ENCODE results near the gene ZHX3. TPM values are rescaled to one million over a fixed set of nuclear protein-coding genes. Genes with fewer than 3 reads are reported as not detected.

ZHX3 gene
- total and polyA plus RNA-seq, 2 donors (not counting 1 experiment from before 2014, with no cell fraction given), result 4.3 to 22.2 TPM

DNA sequence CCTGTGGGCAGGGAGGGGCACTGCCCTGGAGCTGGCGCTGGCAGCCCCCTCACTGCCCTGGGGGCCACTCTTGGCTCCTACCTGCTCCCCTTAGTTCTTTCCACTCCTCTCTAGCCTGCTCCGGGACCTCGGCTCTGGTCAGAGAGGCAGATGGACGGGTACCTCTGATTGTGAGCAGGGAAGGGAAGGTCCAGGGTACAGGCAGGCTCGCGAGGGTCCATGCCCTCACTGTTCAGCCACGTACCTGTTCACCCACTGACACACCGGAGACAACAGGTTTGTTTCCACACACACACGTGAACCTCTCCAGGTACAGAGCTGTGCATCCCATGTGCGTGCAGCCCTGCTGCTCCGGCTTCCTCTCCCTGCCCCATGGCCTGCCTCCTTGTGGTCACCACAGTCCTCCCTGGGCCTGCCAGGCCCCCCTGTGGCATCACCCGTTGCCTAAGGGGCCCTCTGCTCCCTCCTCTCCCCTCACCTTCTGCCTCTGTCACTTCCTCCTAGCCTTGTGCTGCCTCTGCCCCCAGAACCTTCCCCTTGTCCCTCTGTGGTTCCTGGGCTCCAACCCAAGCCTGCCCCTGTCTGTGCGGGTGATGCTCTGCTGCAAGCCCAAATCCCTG is 46.8 kb upstream of the ZHX3 start:
- Mint-ChIP-seq H3K27ac (no peak overlapping the region), H3K4me1 (peaks cover 6% of the 10 kb centered on the region), H3K27me3 (peaks cover 31% of the 10 kb centered on the region), H3K9me3 (ENCODE audit: insufficient read depth) (no peaks in the 10 kb centered on the region), H3K4me3 (no peak overlapping the region)
- TF ChIP-seq, protein P1, sequence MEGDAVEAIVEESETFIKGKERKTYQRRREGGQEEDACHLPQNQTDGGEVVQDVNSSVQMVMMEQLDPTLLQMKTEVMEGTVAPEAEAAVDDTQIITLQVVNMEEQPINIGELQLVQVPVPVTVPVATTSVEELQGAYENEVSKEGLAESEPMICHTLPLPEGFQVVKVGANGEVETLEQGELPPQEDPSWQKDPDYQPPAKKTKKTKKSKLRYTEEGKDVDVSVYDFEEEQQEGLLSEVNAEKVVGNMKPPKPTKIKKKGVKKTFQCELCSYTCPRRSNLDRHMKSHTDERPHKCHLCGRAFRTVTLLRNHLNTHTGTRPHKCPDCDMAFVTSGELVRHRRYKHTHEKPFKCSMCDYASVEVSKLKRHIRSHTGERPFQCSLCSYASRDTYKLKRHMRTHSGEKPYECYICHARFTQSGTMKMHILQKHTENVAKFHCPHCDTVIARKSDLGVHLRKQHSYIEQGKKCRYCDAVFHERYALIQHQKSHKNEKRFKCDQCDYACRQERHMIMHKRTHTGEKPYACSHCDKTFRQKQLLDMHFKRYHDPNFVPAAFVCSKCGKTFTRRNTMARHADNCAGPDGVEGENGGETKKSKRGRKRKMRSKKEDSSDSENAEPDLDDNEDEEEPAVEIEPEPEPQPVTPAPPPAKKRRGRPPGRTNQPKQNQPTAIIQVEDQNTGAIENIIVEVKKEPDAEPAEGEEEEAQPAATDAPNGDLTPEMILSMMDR (IDR thresholded peaks at IDR 0.05), result no peak
- TF ChIP-seq EZH2 (IDR thresholded peaks at IDR 0.05; ENCODE audit: borderline replicate concordance, insufficient read depth, low read depth, low read length, poor library complexity, severe bottlenecking), result no peak
- H3K9me3 ChIP-seq (ENCODE audit: control extremely low read depth in 1 of 3, control insufficient read depth in 2 of 3, insufficient read depth in 1 of 3, low read length in 2 of 3), result no peaks in the 10 kb centered on the region
- H3K9ac ChIP-seq (ENCODE audit: low read length), result no peak overlapping the region
- ChIA-PET CTCF (no interaction called here), POLR2A (no interaction called here)
- no peak overlapping the region for H2AFZ ChIP-seq (ENCODE audit: insufficient read depth, low read depth, low read length, poor library complexity, severe bottlenecking)
- H3K4me3 ChIP-seq (ENCODE audit: control extremely low read depth in 1 of 5, extremely low read depth in 1 of 5, insufficient read depth in 1 of 5, low read depth in 2 of 5, low read length in 4 of 5), result no peak overlapping the region
- H3K79me2 ChIP-seq (ENCODE audit: control insufficient read depth, insufficient read depth, low read length), result no peaks in the 10 kb centered on the region
- H3K27ac ChIP-seq (ENCODE audit: low read length in 2 of 2), result no peak overlapping the region
- no peak for ATAC-seq (ENCODE audit: low read depth)
- DNase-seq, result no peak
- H3K36me3 ChIP-seq (replicated peaks in 1 of 2; ENCODE audit: control extremely low read depth in 1 of 2, control insufficient read depth in 1 of 2, extremely low read depth in 1 of 2, insufficient read depth in 2 of 2, low read length in 1 of 2), result no peaks in the 10 kb centered on the region
- WGBS (ENCODE audit: insufficient coverage), result 80% methylated on average over 13 of the region's 13 CpGs
- peaks cover 0 to 14% (median 9%) of the 10 kb centered on the region in 4 experiments for H3K27me3 ChIP-seq (replicated peaks in 1 of 4; ENCODE audit: control extremely low read depth in 1 of 4, control insufficient read depth in 3 of 4, insufficient read depth in 4 of 4, low read length in 3 of 4)
- intact Hi-C loops (cut with micrococcal nuclease), result no loop called here
- H3K4me2 ChIP-seq (replicated peaks; ENCODE audit: low read depth, low read length, poor library complexity, severe bottlenecking), result no peak overlapping the region
- no peaks in the 10 kb centered on the region for H4K20me1 ChIP-seq (ENCODE audit: control insufficient read depth, insufficient read depth, low read length, poor library complexity, severe bottlenecking)
- no peaks in the 10 kb centered on the region for H3K4me1 ChIP-seq (ENCODE audit: control insufficient read depth in 2 of 2, insufficient read depth in 2 of 2, low read length in 2 of 2)

DNA sequence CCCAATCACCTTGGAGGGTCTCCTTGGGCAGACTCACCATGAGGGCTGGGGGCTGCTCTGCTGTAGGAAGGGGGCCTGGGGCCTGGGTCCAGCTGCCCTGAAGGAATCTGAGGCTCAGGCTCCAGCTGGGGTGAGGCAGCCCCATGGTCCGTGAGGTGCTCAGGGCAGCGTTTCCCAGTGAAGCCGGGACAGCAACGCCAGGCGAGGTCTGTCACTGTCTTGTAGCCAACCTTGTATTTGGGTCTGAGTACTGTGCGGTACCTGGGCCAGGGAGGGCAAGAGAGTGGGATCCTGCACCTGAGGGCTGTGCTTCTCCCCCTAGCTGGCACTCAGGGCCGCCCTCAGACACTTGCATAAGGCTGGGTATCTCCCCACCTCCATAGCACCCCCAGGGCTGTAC is 46.1 kb upstream of the ZHX3 start:
- no peak overlapping the region for H3K27ac ChIP-seq (ENCODE audit: low read length in 2 of 2)
- H3K36me3 ChIP-seq (replicated peaks in 1 of 2; ENCODE audit: control extremely low read depth in 1 of 2, control insufficient read depth in 1 of 2, extremely low read depth in 1 of 2, insufficient read depth in 2 of 2, low read length in 1 of 2), result no peaks in the 10 kb centered on the region
- H3K9me3 ChIP-seq (ENCODE audit: control extremely low read depth in 1 of 3, control insufficient read depth in 2 of 3, insufficient read depth in 1 of 3, low read length in 2 of 3), result no peaks in the 10 kb centered on the region
- no peak overlapping the region for H3K27ac Mint-ChIP-seq
- H3K9me3 Mint-ChIP-seq (ENCODE audit: insufficient read depth), result no peaks in the 10 kb centered on the region
- no peaks in the 10 kb centered on the region for H3K4me1 ChIP-seq (ENCODE audit: control insufficient read depth in 2 of 2, insufficient read depth in 2 of 2, low read length in 2 of 2)
- H3K27me3 ChIP-seq (replicated peaks in 1 of 4; ENCODE audit: control extremely low read depth in 1 of 4, control insufficient read depth in 3 of 4, insufficient read depth in 4 of 4, low read length in 3 of 4), result peaks cover 0 to 12% (median 7%) of the 10 kb centered on the region in 4 experiments
- peaks cover 6% of the 10 kb centered on the region for H3K4me1 Mint-ChIP-seq
- WGBS (ENCODE audit: insufficient coverage), result 93% methylated on average over 6 of the region's 7 CpGs
- H3K9ac ChIP-seq (ENCODE audit: low read length), result no peak overlapping the region
- POLR2A ChIA-PET, result no interaction called here
- TF ChIP-seq, protein P1 (IDR thresholded peaks at IDR 0.05), result no peak
- TF ChIP-seq EZH2 (IDR thresholded peaks at IDR 0.05; ENCODE audit: borderline replicate concordance, insufficient read depth, low read depth, low read length, poor library complexity, severe bottlenecking), result no peak
- H3K4me2 ChIP-seq (replicated peaks; ENCODE audit: low read depth, low read length, poor library complexity, severe bottlenecking), result no peak overlapping the region
- no peaks in the 10 kb centered on the region for H3K79me2 ChIP-seq (ENCODE audit: control insufficient read depth, insufficient read depth, low read length)
- H3K27me3 Mint-ChIP-seq, result peaks cover 26% of the 10 kb centered on the region
- DNase-seq (no peak), ATAC-seq (ENCODE audit: low read depth) (no peak)
- CTCF ChIA-PET, result no interaction called here
- intact Hi-C loops (cut with micrococcal nuclease), result no loop called here
- H3K4me3 Mint-ChIP-seq, result no peak overlapping the region
- no peaks in the 10 kb centered on the region for H4K20me1 ChIP-seq (ENCODE audit: control insufficient read depth, insufficient read depth, low read length, poor library complexity, severe bottlenecking)
- no peak overlapping the region for H3K4me3 ChIP-seq (ENCODE audit: control extremely low read depth in 1 of 5, extremely low read depth in 1 of 5, insufficient read depth in 1 of 5, low read depth in 2 of 5, low read length in 4 of 5)
- H2AFZ ChIP-seq (ENCODE audit: insufficient read depth, low read depth, low read length, poor library complexity, severe bottlenecking), result no peak overlapping the region

All from B cell (primary cell).